OCI-LY7 (cell line): ENCODE results near the gene C11orf54.

Experiments
- EZH2phosphoT487 ChIP-seq: fragments of 200-600 bp; sonication (generic); IDR thresholded peaks from 2 replicates; pipeline ENCODE4 v1.6.1; 2018; ENCODE audit warnings: low read depth, borderline replicate concordance, mild to moderate bottlenecking, mixed run types, antibody characterized with exemption, low read length, moderate library complexity, mixed read lengths
- TF ChIP-seq, protein P1 (sequence below): fragments of 200-600 bp; sonication (generic); conservative IDR thresholded peaks from 2 replicates; pipeline ENCODE4 v1.5.1; 2014; ENCODE audit warnings: mild to moderate bottlenecking, antibody characterized with exemption, low read length, moderate library complexity, mixed read lengths

GRCh38 chr11:93697611-93698010 lies 43.9 kb upstream of the C11orf54 start:
- TF ChIP-seq, protein P1, sequence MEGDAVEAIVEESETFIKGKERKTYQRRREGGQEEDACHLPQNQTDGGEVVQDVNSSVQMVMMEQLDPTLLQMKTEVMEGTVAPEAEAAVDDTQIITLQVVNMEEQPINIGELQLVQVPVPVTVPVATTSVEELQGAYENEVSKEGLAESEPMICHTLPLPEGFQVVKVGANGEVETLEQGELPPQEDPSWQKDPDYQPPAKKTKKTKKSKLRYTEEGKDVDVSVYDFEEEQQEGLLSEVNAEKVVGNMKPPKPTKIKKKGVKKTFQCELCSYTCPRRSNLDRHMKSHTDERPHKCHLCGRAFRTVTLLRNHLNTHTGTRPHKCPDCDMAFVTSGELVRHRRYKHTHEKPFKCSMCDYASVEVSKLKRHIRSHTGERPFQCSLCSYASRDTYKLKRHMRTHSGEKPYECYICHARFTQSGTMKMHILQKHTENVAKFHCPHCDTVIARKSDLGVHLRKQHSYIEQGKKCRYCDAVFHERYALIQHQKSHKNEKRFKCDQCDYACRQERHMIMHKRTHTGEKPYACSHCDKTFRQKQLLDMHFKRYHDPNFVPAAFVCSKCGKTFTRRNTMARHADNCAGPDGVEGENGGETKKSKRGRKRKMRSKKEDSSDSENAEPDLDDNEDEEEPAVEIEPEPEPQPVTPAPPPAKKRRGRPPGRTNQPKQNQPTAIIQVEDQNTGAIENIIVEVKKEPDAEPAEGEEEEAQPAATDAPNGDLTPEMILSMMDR: no peak
- no peak for TF ChIP-seq EZH2phosphoT487
